NB4 (cell line): ENCODE results near the gene PNPLA5.

ENCODE experiments used
- DNase-seq: peaks from one replicate; pipeline ENCODE4 v3.0.0; 2010; ENCODE audit warnings: low read depth
- H3K4me3 ChIP-seq: one replicate; pipeline ENCODE4 v1.5.1; 2011; ENCODE audit warnings: mild to moderate bottlenecking, low read depth, low read length, moderate library complexity
- MYC ChIP-seq: IDR thresholded peaks from 2 replicates; pipeline ENCODE4 v1.6.1; 2011; ENCODE audit warnings: low read depth, low read length
- POLR2A ChIP-seq: IDR thresholded peaks from 2 replicates; pipeline ENCODE4 v1.6.1; 2011; ENCODE audit warnings: mild to moderate bottlenecking; ENCODE audit not compliant: insufficient read length; ENCODE audit errors: extremely low read depth
- TF ChIP-seq, protein P1 (sequence below): IDR thresholded peaks from 2 replicates; pipeline ENCODE4 v1.6.1; 2011; ENCODE audit warnings: low read depth, low read length
- TF ChIP-seq, protein P2 (sequence below): IDR thresholded peaks from one replicate; pipeline ENCODE4 v1.5.1; 2012; ENCODE audit warnings: low read depth, low read length

Gene PNPLA5

DNA sequence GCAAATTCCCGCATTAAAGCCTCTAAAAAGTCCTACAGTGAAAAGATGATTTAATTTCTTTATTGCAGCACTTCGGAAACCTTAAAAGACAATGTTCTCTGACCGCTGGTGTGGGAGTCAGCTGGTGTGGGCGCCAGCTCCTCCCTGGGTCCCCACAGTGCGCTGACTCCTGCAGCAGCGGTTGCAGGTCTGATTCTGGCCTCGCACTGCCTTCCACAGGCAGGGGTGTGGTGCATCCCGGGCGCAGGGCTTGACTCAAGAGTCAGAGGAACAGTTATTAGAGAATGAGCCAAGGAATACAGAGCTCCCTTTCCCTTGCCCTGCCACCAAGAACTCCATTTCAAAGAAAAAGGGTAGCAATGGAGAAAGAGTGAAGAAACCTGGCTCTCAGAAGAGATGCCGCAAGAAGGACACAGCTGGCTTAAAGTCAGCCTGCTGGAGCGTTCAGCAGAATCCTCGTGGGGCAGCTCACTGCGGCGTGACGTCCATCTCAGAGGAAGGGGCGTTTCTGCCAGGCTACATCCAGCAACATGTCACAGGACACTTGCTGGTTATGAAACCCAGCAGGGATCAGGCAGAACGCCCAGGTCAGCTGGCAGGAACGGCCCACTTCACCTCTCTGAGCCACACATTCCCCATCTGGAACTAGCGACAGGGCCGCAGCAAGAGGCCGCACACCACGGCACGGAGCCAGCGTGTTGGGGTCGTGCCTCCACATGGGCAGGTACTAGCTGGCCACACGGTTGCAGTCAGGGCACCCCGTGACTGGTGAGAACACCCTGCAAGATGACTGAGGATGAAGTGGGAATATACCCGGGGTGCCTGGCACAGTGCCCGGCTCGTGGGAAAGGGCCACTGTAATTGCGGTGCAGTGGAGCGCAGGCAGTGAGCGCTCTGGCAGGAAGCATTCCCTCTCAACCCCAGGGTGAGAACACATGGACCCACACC, 61.6 kb downstream of the PNPLA5 start:
- TF ChIP-seq, protein P1, sequence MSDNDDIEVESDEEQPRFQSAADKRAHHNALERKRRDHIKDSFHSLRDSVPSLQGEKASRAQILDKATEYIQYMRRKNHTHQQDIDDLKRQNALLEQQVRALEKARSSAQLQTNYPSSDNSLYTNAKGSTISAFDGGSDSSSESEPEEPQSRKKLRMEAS = no peak
- TF ChIP-seq, protein P2, sequence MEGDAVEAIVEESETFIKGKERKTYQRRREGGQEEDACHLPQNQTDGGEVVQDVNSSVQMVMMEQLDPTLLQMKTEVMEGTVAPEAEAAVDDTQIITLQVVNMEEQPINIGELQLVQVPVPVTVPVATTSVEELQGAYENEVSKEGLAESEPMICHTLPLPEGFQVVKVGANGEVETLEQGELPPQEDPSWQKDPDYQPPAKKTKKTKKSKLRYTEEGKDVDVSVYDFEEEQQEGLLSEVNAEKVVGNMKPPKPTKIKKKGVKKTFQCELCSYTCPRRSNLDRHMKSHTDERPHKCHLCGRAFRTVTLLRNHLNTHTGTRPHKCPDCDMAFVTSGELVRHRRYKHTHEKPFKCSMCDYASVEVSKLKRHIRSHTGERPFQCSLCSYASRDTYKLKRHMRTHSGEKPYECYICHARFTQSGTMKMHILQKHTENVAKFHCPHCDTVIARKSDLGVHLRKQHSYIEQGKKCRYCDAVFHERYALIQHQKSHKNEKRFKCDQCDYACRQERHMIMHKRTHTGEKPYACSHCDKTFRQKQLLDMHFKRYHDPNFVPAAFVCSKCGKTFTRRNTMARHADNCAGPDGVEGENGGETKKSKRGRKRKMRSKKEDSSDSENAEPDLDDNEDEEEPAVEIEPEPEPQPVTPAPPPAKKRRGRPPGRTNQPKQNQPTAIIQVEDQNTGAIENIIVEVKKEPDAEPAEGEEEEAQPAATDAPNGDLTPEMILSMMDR = no peak
- no peak for TF ChIP-seq MYC
- no peak for TF ChIP-seq POLR2A

More for the DNA sequence above, 61.6 kb downstream of the PNPLA5 start:
- DNase-seq = no peak
- no peak overlapping the region for H3K4me3 ChIP-seq
